T-helper 9 cell (primary cell): ENCODE measurements around the gene INF2.
"Not testable (repeated sequence)": the region's sequence is repeated elsewhere in the genome, so short reads cannot be mapped to it uniquely, and the experiment has no call there.

Experiments used
- DNase-seq: peaks from one replicate; pipeline ENCODE4 v3.0.0-alpha.2; 2020

The INF2 gene

DNA sequence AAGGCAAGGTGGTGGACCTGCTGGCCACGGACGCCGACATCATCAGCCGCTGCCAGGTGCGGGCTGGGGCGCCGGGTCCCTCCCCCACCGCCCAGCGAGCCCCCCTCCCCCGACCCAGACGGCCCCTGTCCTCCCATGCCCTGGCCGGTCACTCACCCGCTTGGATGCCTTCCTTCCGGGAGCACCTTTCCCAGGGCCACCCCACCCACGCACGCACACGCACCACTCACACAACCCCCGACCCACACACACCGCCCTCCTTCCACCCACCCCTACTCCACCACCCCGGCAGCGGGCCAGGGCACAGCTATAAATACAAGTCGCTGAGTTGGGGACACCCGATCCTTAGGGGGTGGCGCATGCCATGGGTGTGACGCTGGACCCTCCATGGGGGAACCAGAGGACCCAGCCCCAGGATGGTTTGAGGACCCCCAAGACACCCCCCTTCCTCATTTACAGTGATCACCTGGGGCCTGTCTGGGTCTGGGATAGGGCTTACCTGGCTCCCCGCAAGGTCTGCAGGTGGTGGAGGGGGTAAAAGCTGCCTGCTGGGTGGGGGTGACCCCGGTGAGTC, 35.1 kb downstream of the INF2 start:
- DNase-seq, result no peak

DNA sequence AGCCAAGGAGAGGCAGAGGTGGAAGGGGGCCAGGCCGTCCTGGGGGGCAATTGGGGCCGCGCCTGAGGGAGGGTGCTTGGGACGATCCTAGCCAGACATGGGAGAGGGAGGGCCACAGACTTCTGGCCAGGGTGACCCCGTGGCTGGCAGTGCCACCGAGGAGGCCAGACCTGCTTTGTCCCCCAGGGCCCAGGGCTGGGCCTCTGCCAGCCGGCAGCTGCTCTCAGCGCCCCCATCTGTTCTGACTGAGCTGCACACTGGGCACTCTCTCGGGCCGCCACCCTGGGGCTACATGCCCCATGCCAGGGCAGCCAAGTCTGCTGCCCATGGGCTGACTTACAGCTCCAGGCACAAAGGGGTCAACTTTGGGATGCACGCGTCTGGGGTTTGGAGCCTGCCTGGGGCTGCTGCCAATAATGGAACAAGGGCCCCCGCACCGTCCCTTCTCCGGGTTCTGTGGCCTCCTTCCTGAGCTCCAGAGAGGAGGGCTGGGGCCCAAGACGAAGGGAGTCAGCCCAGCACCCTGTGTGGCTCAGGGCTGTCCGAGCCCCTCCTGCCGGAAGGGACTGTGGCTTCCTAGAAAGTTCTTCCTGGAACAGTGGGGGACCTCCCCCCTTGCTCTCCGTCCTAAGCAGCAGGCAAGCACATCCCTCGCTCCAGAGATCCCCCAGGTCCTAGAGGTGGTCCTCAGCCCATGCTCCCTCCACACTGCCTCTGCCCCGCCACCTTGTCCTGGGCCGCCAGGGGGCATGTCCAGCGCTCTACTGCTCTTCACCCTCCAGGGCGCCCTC, 35.8 kb downstream of the INF2 start:
- no peak for DNase-seq

DNA sequence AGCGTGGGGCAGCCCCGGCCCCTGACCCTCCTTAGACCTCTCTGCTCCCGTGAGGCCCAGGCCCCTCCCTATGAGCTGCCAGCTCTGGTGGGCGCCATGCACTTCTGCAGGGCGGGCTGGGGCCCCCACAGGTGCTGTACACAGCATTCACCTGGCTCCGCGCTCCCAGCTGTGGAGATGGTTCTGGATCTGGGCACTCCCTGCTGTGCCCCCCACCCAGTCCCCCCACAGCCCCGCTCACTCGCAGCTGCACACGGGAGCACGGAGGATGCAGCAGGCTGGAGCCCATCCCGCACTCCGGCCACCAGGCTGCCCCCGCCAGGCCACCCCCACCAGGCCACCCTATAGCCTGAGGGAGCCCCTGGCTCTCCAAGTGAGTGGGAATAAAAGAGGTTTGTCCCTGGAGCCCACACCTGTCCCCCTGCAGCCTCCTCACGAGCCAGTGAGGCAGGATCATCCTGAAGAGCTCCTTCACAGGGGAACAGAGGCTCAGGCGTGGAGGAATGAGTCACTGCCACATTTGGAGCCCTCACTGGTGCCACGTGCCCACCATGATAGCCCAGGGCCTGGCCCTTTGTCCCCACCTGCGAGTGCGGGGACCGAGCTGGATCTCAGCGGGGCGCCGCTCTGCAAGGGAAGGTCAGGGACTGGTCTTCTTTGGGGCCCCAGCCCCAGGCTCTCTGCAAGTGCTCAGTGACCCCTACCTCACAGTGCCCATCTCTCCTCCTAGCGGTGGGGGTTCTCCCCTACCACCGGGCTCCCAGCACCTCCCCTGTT, 36.5 kb downstream of the INF2 start:
- no peak for DNase-seq

DNA sequence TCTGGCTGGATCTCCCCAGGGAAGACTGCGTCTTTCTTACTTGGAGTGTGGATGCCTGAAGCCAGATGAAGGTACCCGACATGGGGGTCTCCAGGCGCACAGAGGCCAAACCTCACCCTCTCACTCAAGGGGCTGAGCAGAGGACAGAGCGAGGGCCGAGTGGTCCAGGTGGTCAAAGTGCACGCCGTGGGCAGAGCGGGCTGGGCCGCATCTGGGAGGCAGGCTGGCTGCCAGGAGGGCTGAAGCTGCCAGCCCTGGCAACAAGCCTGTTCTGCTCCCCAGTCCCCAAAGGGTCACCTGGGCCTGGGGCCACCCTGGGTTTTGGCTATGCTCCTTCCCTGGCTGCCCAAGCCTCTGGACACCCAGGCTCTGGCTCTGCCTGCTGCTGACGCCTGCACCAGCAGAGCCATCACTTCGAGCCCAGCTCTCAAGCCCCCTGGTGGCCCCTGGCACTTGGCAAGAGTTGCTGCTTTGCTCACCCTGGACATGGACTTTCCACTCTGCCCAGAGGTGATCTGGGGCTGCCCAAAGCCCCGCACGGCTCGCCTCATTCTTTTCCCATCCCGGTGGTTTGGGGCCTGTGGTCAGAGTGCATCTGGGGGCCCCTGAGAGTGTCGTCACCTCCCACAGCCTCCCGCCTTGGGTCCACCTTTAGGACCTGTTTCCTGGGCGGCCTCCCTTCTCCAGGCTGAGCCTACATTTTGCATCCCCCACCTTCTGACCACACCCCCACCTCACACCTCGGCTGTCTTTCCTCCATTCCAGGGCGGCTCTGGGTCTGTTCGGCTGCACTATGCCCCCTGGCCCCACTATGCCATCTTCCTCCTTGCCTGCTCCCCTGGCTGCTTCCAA, 37.4 kb downstream of the INF2 start:
- no peak for DNase-seq

DNA sequence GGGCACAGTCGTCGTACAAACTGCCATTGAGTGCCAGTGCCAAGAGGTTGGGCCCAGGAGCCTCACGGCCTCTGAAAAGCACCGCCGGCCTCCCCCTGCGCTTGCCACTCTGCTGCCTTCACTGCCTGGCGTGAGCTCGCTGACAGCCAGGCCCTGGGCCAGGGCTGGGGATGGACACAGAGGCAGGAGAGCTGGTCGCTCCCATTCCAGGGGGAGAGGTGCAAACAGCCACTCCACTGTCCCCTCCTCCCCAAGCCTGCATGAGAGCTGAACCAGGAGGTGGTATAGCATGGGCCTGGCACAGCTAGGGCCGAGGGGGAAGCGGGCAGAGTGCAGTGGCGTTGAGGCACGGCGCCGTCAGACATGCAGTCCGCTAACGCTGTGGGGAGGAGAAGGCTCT, 39.2 kb downstream of the INF2 start:
- DNase-seq, result no peak

DNA sequence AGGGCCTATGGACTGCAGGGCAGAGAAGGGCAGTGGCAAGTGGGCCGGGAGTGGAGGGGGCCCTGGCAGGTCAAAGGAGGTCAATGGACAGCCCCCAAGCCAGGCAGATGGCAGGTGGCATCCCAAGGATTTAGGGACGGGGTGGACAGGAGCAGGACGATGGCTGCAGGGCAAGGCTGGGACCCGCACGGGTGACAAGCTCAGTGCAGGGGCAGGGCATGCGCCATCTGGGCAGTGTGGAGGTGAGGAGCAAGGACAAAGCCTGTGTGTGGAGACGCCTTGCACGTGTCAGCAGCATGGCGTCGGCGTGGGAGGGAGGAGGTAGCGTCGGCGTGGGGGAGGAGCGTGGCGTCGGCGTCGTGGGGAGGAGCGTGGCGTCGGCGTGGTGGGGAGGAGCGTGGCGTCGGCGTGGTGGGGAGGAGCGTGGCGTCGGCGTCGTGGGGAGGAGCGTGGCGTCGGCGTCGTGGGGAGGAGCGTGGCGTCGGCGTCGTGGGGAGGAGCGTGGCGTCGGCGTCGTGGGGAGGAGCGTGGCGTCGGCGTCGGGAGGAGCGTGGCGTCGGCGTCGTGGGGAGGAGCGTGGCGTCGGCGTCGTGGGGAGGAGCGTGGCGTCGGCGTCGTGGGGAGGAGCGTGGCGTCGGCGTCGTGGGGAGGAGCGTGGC, 39.9 kb downstream of the INF2 start:
- DNase-seq, result not testable (repeated sequence)

DNA sequence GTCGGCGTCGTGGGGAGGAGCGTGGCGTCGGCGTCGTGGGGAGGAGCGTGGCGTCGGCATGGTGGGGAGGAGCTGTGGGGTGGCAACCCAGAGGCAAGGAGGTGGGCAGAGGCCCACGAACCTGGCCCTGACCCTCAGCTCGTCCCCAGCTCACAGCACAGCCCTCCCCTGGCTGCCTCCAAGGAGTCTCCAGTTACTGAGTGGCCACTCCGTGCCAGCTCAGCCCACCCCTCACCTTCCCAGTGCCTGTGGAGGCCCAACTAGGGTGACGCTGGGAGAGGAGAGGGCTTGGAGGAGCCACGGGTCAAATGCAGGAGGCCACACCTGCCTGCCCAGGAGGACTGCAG, 40.4 kb downstream of the INF2 start:
- DNase-seq, result no peak

DNA sequence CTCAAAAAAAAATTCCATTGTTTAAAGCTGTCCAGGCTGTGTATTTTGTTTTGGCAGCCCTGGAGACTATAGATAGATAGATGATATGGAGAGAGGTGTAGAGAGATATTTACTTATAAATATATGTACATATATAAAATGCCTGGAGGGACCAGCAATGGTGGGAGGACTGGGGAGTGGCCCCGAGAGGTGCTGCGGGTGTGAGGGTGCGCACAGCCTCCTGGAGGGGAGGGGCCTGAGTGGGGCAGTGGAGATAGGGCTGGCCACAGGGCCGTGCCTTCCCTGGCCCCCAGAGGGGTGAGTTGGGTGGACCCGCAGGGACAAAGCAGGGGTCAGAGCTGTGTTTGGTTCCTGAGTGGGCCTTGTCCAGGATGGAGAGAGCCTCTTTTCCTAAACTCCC, 41.1 kb downstream of the INF2 start:
- no peak for DNase-seq

DNA sequence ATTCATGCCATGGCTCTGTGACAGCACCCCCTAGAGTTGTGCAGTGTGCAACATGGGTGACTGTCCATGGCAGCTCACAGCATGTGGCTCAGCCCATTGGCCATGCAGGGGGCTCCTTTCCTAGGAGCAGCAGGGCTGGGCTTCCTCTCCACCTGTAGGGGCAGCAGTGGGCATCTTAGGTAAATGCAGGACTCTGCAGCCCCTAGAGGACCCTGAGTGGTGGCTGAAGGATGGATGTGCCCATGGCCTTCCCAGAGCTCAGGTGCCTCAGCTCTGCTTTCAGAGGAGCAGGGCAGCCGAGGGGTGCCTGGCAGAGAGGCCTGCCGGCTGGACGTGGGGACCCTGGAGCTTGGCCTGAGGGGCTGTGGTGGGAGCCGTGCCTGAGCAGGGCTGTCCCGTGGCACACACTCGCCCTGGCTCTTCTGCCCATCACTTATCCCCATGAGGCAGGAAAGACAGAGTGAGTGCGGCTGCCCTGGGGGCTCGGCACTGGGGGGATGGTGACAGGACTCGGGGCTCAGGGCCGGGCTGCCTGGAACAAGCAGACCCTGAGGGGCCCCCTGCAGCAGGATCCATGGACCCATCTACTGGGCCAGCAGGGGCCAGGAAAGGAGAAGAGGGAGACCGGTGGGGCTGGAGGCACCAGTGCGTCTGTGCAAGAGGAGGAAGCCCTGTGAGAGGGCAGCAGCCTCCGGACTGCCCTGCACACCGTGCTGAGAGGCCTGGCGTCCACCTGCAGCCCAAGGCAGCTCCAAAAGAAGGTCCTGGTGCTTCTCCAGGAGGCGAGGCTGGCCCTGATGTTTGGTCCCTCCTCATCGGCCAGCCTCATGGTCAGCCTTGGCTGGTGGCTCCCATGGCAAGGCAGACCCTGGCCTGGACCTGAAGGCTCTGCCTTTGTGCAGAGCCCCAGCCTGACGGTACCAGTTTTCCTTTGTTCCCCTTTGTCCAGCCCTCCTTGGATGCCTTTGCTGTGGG, 42.2 kb downstream of the INF2 start:
- no peak for DNase-seq

DNA sequence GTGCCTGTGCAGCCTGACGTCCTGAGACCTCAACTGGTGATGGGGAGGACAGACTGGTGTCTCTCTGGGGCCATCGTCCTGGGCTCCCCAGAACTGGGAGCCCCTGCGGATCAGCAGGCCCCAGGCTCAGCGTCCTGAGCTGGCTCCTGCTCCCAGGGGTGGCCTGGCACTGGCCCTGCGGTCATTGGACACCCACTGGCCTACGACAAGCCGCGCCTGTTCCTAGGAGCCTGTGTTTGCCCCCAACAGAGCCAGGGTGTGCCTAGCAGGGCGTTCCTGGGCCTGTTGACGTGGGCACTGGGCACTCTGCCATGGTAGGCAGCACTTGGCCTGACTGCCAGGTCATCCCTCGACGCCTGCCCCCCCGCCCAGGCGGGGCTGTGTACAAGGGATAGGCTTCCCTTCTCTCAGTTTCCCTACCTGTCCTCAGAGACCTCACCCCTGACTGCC, 43.0 kb downstream of the INF2 start:
- DNase-seq, result no peak

DNA sequence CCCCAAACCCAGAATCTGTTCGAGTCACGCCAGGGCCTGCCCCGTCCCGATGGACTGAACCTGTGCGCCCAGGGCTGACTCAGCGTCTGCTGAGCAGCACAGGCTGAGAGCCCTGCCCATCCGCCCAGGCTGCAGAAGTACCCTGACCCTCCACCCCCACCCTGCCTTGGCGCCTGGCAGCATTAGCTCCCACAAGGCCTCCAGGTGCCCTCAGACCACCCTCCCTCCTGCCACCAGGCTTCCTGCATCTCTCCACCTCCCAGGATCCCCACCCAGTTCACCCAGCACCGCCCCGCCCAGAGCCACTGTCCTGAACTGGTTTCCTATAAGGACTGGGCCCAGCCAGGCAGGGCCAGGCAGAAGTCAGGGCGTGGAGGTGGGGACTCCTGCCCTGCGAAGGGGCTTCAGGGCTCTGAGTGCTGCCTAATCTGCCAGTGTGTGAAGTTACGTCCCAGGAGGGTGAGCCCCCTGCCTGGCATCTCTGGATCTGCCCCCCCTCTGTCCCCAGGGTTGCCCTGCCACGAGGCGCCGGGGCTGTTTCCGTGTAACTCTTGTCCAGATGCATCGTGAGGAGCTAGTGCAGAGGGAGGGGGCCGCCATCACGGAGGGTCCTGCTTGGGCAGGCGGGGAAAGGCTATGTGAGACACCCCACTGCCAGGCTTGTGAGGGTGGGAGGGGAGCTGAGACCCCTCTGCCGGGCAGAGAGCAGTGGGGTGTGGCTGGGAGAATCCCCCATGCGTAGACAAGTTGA, 43.7 kb downstream of the INF2 start:
- DNase-seq, result no peak

DNA sequence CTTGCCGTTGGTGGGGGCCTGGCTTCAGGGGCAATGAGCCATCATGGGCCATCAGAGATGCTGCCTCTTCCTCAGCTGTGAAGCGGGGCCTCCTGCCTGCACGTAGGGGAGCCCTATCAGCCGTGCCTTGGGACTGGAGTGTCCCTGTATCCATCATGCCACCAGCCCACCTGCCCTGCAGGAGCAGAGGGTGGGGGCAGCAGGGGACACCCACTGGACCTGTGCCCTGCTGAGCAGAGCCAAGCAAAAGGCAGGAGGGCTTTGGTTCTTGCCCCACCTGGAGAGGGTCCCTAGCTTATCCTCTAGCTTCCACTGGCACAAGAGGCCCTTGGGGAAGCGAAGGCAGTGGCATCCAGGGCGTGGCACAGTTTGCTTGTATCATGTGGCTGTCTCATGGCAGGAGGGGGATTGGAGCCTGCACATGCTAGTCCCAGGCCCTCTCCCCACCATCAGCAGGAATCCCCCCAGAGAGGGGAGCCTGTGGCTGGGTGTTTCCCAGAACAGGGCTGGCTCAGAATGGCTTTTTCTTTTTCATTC, 44.7 kb downstream of the INF2 start:
- DNase-seq, result no peak

DNA sequence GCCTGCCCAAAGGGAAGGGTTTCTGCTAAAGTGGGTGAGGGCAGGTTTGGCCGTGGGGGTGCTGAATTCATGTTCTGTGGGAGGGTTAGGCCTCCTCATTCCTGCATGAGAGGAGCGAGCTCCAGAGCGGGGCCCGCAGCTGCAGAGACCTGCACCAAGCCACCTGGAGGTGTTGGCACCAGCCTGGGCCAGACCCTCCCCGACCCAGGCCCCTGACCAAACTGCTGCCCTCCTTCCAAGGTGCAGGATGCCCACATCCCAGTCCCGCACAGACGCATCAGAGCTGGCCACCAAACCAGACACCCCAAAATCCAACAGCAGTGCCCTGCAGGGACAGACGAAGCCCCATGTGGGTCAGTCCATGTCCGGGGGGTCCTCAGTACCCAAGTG, 45.2 kb downstream of the INF2 start:
- no peak for DNase-seq

DNA sequence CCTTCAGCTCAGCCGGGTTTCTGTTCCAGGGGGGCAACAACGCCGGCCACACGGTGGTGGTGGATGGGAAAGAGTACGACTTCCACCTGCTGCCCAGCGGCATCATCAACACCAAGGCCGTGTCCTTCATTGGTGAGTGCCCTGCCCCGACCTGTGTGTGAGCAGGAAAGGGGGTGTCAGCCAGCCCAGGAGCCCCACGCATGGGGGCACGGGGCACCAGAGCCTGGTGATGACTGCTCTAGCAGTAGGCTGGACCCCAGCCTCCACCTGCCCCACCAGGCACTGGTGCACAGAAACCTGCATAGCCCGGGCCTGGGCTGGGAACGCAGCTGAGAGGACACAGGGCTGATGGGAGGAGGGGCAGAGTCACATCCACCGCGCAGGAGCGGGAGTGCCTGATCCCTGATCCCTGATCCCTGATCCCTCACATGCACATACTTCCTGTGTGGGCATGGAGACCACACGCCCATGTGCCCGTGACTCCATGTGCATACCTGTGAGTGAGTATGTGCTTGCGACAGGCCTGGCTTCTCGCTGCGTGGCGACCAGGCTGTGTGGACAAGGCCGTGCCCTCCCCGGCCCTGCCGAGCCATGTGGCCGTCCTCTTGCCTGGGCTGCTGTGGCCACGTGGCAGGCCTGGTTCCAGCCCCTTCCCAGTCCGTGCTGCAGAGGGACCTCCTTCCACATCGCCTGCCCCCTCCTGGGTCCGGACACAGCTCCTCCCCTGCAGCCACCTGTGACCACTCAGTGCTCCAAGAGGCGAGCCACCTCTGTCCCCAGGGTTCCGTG, 45.8 kb downstream of the INF2 start:
- no peak for DNase-seq

DNA sequence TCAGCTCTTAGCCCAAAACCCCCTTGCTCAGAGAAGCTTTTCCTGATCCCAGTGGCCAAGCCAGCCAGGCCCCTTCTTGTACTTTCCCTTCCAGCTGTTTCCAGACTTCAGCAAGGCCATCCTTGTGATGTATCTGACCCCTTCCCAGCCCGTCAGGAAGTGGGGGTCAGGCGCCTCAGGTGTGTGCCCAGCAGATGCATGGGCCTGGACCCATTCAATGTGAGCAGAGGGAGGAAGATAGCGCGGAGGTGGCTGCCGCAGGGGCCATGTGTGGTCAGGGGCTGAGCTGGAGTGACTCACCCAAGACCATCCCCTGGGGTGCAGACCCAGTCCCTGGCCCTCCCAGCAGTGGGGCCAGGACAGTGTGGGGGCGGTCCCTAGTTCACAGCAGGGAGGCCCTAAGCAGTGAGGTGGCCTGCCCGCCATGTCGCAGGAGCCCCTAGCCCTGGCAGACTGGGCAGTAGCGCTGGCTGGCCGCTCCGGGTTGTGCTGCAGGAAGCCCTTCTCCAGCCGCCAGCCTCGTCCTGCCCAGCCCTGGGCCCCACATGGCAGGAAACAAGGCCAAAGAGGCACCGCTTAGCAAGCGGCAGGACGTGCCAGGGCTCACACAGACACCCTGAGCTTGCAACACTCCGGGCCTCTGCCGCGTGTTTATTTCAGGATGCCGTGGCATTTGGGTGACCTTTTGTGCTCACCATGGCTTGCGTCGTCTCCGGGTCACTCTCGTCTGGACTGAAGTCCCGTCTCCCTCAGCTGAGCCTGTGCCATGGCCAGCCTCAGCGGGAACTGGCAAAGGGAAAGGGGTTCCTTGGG, 46.6 kb downstream of the INF2 start:
- DNase-seq, result no peak

DNA sequence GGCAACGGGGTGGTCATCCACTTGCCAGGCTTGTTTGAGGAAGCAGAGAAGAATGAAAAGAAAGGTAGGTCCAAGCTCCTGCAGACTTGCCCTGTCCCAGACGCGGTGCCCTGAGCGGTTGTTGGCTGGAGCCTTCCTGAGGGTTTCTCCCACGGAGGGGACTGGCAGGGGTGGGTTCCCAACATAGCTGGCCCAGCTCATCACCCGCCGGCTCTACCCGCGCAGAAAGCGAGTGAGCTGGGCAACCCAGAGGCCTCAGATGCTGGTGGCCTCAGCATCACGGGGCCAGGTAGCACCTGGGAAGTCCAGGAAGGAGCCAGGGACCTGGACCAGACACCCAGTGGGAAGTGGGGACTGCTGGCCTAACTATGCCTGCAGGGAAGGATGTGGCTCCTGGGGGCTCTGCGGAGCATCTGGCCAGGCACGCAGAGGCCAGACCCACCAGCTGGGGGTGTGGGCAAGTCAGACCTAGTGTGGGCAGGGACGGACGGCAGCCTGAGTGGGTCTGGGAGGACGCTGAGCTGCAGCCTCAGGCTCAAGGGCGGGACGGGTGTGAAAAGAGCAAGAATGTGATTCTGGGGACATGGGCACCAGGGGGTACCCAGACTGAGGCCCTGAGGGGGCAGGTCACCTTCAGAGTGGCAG, 49.1 kb downstream of the INF2 start:
- no peak for DNase-seq

DNA sequence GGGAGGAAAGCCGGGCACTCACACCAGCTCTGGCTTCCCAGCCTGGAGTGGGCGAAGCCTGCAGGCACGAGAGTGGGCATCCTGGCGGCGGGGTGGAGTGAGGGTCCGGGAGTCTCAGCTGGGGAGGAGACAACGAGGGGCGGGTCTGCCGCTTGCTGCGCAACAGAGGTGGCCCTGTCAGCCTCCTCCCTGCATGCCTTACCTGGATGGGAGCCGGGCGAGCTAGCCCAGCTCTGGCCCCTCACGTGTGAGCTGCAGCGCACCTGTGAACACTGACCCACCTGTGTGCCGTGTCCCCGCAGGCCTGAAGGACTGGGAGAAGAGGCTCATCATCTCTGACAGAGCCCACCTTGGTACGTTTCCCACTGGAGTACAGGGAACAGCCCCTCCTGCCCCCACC, 49.6 kb downstream of the INF2 start:
- no peak for DNase-seq
